Mesodermal cell (in vitro differentiated cells): ENCODE measurements around the gene GABARAPL2.
A peak's percentile ranks its signal among the peaks of the same experiment; 100 is the strongest.

Source experiments
- H3K27ac ChIP-seq: 2 replicates; pipeline ENCODE4 v1.7.0; 2013; ENCODE audit warnings: mild to moderate bottlenecking, low read depth, low read length, moderate library complexity; ENCODE audit not compliant: severe bottlenecking
- H3K36me3 ChIP-seq: 2 replicates; pipeline ENCODE4 v1.7.1; 2013; ENCODE audit warnings: mild to moderate bottlenecking, low read length, moderate library complexity; ENCODE audit not compliant: control insufficient read depth, insufficient read depth
- H3K4me1 ChIP-seq: one replicate; pipeline ENCODE4 v1.7.1; 2013; ENCODE audit warnings: mild to moderate bottlenecking, low read length; ENCODE audit not compliant: insufficient read depth, control insufficient read depth, poor library complexity, severe bottlenecking
- H3K4me3 ChIP-seq: 2 replicates; pipeline ENCODE4 v1.7.0; 2013; ENCODE audit warnings: low read length, control low read depth, mild to moderate bottlenecking; ENCODE audit not compliant: insufficient read depth, poor library complexity, severe bottlenecking; ENCODE audit errors: extremely low read depth
- H3K9me3 ChIP-seq: 2 replicates; pipeline ENCODE4 v1.7.1; 2013; ENCODE audit warnings: mild to moderate bottlenecking, low read length, moderate library complexity; ENCODE audit not compliant: control insufficient read depth
- WGBS, 2 experiments: methylation state at CpG; one replicate each; pipeline ENCODE4 v1.1.5; 2013; ENCODE audit warnings: missing lambda C conversion rate in 2 of 2; ENCODE audit not compliant: insufficient coverage in 2 of 2; 5-methylcytosine and 5-hydroxymethylcytosine counted together

GABARAPL2 gene

GRCh38 chr16:75555213-75555706, 10.9 kb upstream of the GABARAPL2 start:
- Histone ChIP-seq H3K9me3 (no peaks in the 10 kb centered on the region), H3K27ac (peak overlapping the region; percentile 62), H3K36me3 (no peaks in the 10 kb centered on the region), H3K4me3 (peak overlapping the region; percentile 78), H3K4me1 (peaks cover 4% of the 10 kb centered on the region)
- 0% methylated on average over 18 to 25 of the region's 26 CpGs for WGBS, 2 experiments

GRCh38 chr16:75555707-75556430, 10.3 kb upstream of the GABARAPL2 start, which contains the start of gene TMEM231:
Gene TMEM231, minus strand, starts transcription at chr16:75556252. Its CDS starts 43 bp downstream, at chr16:75556209.
- Histone ChIP-seq H3K9me3 (no peaks in the 10 kb centered on the region), H3K4me3 (peak within 1 kb of the TSS; percentile 78), H3K27ac (peak within 1 kb of the TSS; percentile 62), H3K4me1 (peaks cover 4% of the 10 kb centered on the region), H3K36me3 (no peaks in the 10 kb centered on the region)
- WGBS, 2 experiments, result 0 to 1% methylated on average over 55 to 71 of the region's 75 CpGs

- Histone ChIP-seq H3K36me3 (no peaks in the 10 kb centered on the region), H3K9me3 (no peaks in the 10 kb centered on the region), H3K4me3 (peak overlapping the region; percentile 78), H3K4me1 (peaks cover 4% of the 10 kb centered on the region), H3K27ac (peak overlapping the region; percentile 18)
- 51 to 63% methylated on average over 9 to 10 of the region's 16 CpGs for WGBS, 2 experiments
Measured at GRCh38 chr16:75556431-75556950, 9.7 kb upstream of the GABARAPL2 start.

GRCh38 chr16:75558846-75559401, 7.3 kb upstream of the GABARAPL2 start:
- H3K27ac ChIP-seq, result no peak overlapping the region
- WGBS, 2 experiments, result 83 to 89% methylated on average over 2 of the region's 2 CpGs
- H3K36me3 ChIP-seq, result no peaks in the 10 kb centered on the region
- peaks cover 4% of the 10 kb centered on the region for H3K4me1 ChIP-seq
- H3K4me3 ChIP-seq, result no peak overlapping the region
- no peaks in the 10 kb centered on the region for H3K9me3 ChIP-seq

GRCh38 chr16:75559564-75560372, 6.4 kb upstream of the GABARAPL2 start:
- WGBS, 2 experiments, result 68 to 72% methylated on average over 5 to 7 of the region's 10 CpGs
- Histone ChIP-seq H3K27ac (peak overlapping the region; percentile 26), H3K4me1 (peaks cover 4% of the 10 kb centered on the region), H3K9me3 (no peaks in the 10 kb centered on the region), H3K4me3 (no peak overlapping the region), H3K36me3 (no peaks in the 10 kb centered on the region)

GRCh38 chr16:75565640-75566039, 539 bp upstream of the GABARAPL2 start:
- H3K9me3 ChIP-seq, result no peaks in the 10 kb centered on the region
- peaks cover 15% of the 10 kb centered on the region for H3K4me1 ChIP-seq
- 3 to 35% methylated on average over 6 to 13 of the region's 15 CpGs for WGBS, 2 experiments
- H3K4me3 ChIP-seq, result peak overlapping the region; percentile 95
- no peak overlapping the region for H3K27ac ChIP-seq
- H3K36me3 ChIP-seq, result peaks cover 35% of the 10 kb centered on the region

GRCh38 chr16:75566758-75567255, 628 bp downstream of the GABARAPL2 start:
- Histone ChIP-seq H3K36me3 (peaks cover 45% of the 10 kb centered on the region), H3K4me3 (peak overlapping the region; percentile 95), H3K27ac (peak overlapping the region; percentile 36), H3K9me3 (no peaks in the 10 kb centered on the region), H3K4me1 (peaks cover 15% of the 10 kb centered on the region)
- WGBS, 2 experiments, result 5 to 7% methylated on average over 30 to 31 of the region's 32 CpGs

- peaks cover 56% of the 10 kb centered on the region for H3K36me3 ChIP-seq
- no peaks in the 10 kb centered on the region for H3K9me3 ChIP-seq
- H3K4me1 ChIP-seq, result peaks cover 15% of the 10 kb centered on the region
- H3K27ac ChIP-seq, result no peak overlapping the region
- H3K4me3 ChIP-seq, result no peak overlapping the region
- whole genome bisulfite sequencing, 2 experiments, result 90 to 96% methylated on average over 3 to 4 of the region's 4 CpGs
Measured at GRCh38 chr16:75567911-75568310, 1.7 kb downstream of the GABARAPL2 start.

- peaks cover 11% of the 10 kb centered on the region for H3K4me1 ChIP-seq
- H3K4me3 ChIP-seq, result no peak overlapping the region
- WGBS, 2 experiments, result 88 to 92% methylated on average over 3 of the region's 5 CpGs
- H3K36me3 ChIP-seq, result peaks cover 80% of the 10 kb centered on the region
- no peak overlapping the region for H3K27ac ChIP-seq
- H3K9me3 ChIP-seq, result no peaks in the 10 kb centered on the region
Measured at GRCh38 chr16:75570396-75571065, 4.4 kb downstream of the GABARAPL2 start.
